ENCODE results near the gene DCTN5. TPM values are rescaled to one million over a fixed set of nuclear protein-coding genes. Genes with fewer than 3 reads are reported as not detected.

Gene DCTN5
- polyA plus RNA-seq, 1 of the 3 experiments (the other 2 are of a cell fraction): 45.6 TPM

- no peaks in the 10 kb centered on the region for H3K9me2 ChIP-seq
- TF ChIP-seq EZH2phosphoT487 (IDR thresholded peaks at IDR 0.05; ENCODE audit: borderline replicate concordance, low read depth) (no peak), SMC3 (IDR thresholded peaks at IDR 0.05; ENCODE audit: low read depth, low read length) (no peak), TEAD4 (IDR thresholded peaks at IDR 0.05; ENCODE audit: borderline replicate concordance, insufficient read depth) (no peak), PBX3 (IDR thresholded peaks at IDR 0.05) (no peak), RCOR1 (IDR thresholded peaks at IDR 0.05; ENCODE audit: low read length) (no peak), MXI1 (IDR thresholded peaks at IDR 0.05; ENCODE audit: low read depth, low read length) (no peak), YY1 (IDR thresholded peaks at IDR 0.05; ENCODE audit: low read depth) (no peak), EP300 (IDR thresholded peaks at IDR 0.05; ENCODE audit: borderline replicate concordance in 1 of 2, low read depth in 1 of 2, low read length in 1 of 2) (no peak), IRF3 (IDR thresholded peaks at IDR 0.05; ENCODE audit: low read depth, low read length) (no peak)
- H3K4me2 ChIP-seq: peak overlapping the region; percentile 92
- POLR2A ChIA-PET: no interaction called here
- no peaks in the 10 kb centered on the region for H3F3A ChIP-seq (replicated peaks; ENCODE audit: insufficient read depth)
- peaks cover 57% of the 10 kb centered on the region for H3K79me2 ChIP-seq (ENCODE audit: insufficient read depth)
- peaks cover 14% of the 10 kb centered on the region; the same call in 1 of the 2 replicates for H4K20me1 ChIP-seq (ENCODE audit: insufficient read depth)
- CTCF ChIA-PET: interaction anchor here (1.2 to 2.2 kb wide), 4 partner anchors 11 to 79 kb away, joined by 3 to 17 read pairs (median 6); no protein-coding TSS in a partner anchor
- H3K27me3 ChIP-seq (ENCODE audit: insufficient read depth): no peaks in the 10 kb centered on the region
- peak overlapping the region; percentile 87 to 97 for H3K4me3 ChIP-seq (ENCODE audit: low read depth in 2 of 2, low read length in 1 of 2)
- peaks cover 6 to 12% of the 10 kb centered on the region in 2 experiments for H3K36me3 ChIP-seq (replicated peaks in 1 of 2; ENCODE audit: control insufficient read depth in 1 of 2, insufficient read depth in 2 of 2, low read length in 1 of 2)
- peaks cover 0 to 7% of the 10 kb centered on the region in 2 experiments; a peak in 1 of 4 replicates for H3K4me1 ChIP-seq (ENCODE audit: control insufficient read depth in 1 of 2, insufficient read depth in 2 of 2, low read depth in 1 of 2, low read length in 1 of 2)
- peak; percentile 20 for DNase-seq
- no peaks in the 10 kb centered on the region for H3K9me3 ChIP-seq
- WGBS (ENCODE audit: low lambda C conversion rate): 20% methylated on average over 27 of the region's 34 CpGs
- peak overlapping the region; percentile 87; the same call in 1 of the 2 replicates for H2AFZ ChIP-seq (ENCODE audit: low read depth)
- H3K27ac ChIP-seq (ENCODE audit: low read depth in 2 of 2, low read length in 1 of 2): peak overlapping the region; percentile 60 to 78; a peak in 2 of 4 replicates
- H3K9ac ChIP-seq: peak overlapping the region; percentile 98
Observed at GRCh38 chr16:23595246-23595950, 45.9 kb upstream of the DCTN5 start.

- peak; percentile 93 for DNase-seq
- TF ChIP-seq PBX3 (IDR thresholded peaks at IDR 0.05) (0 out of 2 replicates have a peak, but pooled peaks have one; percentile 5), USF1 (IDR thresholded peaks at IDR 0.05; ENCODE audit: borderline replicate concordance, low read depth) (no peak), FOXJ3 (CRISPR knock-in tag; IDR thresholded peaks at IDR 0.05) (no peak), SMC3 (IDR thresholded peaks at IDR 0.05; ENCODE audit: low read depth, low read length) (0 out of 2 replicates have a peak, but pooled peaks have one; percentile 9), POLR2AphosphoS5 (IDR thresholded peaks at IDR 0.05; ENCODE audit: low read depth, low read length) (peak; percentile 81), NFIC (IDR thresholded peaks at IDR 0.05; ENCODE audit: borderline replicate concordance) (no peak), GABPA (IDR thresholded peaks at IDR 0.05; ENCODE audit: low read depth) (peak; percentile 82), SIN3A (IDR thresholded peaks at IDR 0.05; ENCODE audit: borderline replicate concordance, low read depth, low read length) (peak; percentile 81; the same call in 1 of the 2 replicates), TEAD4 (IDR thresholded peaks at IDR 0.05; ENCODE audit: borderline replicate concordance, insufficient read depth) (no peak), TAF1 (IDR thresholded peaks at IDR 0.05; ENCODE audit: borderline replicate concordance, low read depth, low read length) (peak; percentile 91), RXRA (IDR thresholded peaks at IDR 0.05; ENCODE audit: borderline replicate concordance, low read depth) (peak; percentile 43; the same call in 1 of the 2 replicates), GATA2 (CRISPR knock-in tag; IDR thresholded peaks at IDR 0.05) (no peak)
Observed at GRCh38 chr16:23595951-23596720, 45.1 kb upstream of the DCTN5 start, which contains the start of gene NDUFAB1. NDUFAB1 (minus strand) TSS chr16:23596316; CDS start chr16:23596290, 26 bp downstream.

More at GRCh38 chr16:23595951-23596720, 45.1 kb upstream of the DCTN5 start, which contains the start of gene NDUFAB1:
- peak within 1 kb of the TSS; percentile 98 for H3K9ac ChIP-seq
- ChIA-PET POLR2A (no interaction called here), CTCF (interaction anchor here (0.7 to 2.2 kb wide), 18 partner anchors 10 to 82 kb away, joined by 3 to 17 read pairs (median 4); partner anchors contain the start of genes EARS2 and UBFD1)
- peaks cover 50% of the 10 kb centered on the region for H3K79me2 ChIP-seq (ENCODE audit: insufficient read depth)
- H3F3A ChIP-seq (replicated peaks; ENCODE audit: insufficient read depth): no peaks in the 10 kb centered on the region
- no peaks in the 10 kb centered on the region for H3K27me3 ChIP-seq (ENCODE audit: insufficient read depth)
- no peaks in the 10 kb centered on the region for H3K9me2 ChIP-seq
- 7% methylated on average over 16 of the region's 67 CpGs for WGBS (ENCODE audit: low lambda C conversion rate)
- H4K20me1 ChIP-seq (ENCODE audit: insufficient read depth): peaks cover 14% of the 10 kb centered on the region; the same call in 1 of the 2 replicates
- peak within 1 kb of the TSS; percentile 92 for H3K4me2 ChIP-seq
- H2AFZ ChIP-seq (ENCODE audit: low read depth): peak within 1 kb of the TSS; percentile 96
- H3K4me3 ChIP-seq (ENCODE audit: low read depth in 2 of 2, low read length in 1 of 2): peak within 1 kb of the TSS; percentile 87 to 97
- peak within 1 kb of the TSS; percentile 60 to 78; a peak in 3 of 4 replicates for H3K27ac ChIP-seq (ENCODE audit: low read depth in 2 of 2, low read length in 1 of 2)
- H3K4me1 ChIP-seq (ENCODE audit: control insufficient read depth in 1 of 2, insufficient read depth in 2 of 2, low read depth in 1 of 2, low read length in 1 of 2): peaks cover 0 to 7% of the 10 kb centered on the region in 2 experiments; a peak in 1 of 4 replicates
- peaks cover 6 to 11% of the 10 kb centered on the region in 2 experiments for H3K36me3 ChIP-seq (replicated peaks in 1 of 2; ENCODE audit: control insufficient read depth in 1 of 2, insufficient read depth in 2 of 2, low read length in 1 of 2)
- no peaks in the 10 kb centered on the region for H3K9me3 ChIP-seq

Data from SK-N-SH (cell line).